HCT116 (cell line): ENCODE results near the gene KCNC1.

Experiments
- CEBPB ChIP-seq: IDR thresholded peaks from 2 replicates; pipeline ENCODE4 v1.6.1; 2012; ENCODE audit warnings: low read depth
- EGR1 ChIP-seq: IDR thresholded peaks from 2 replicates; pipeline ENCODE4 v1.6.1; 2012; ENCODE audit warnings: low read depth
- EZH2 ChIP-seq: fragments of 200-600 bp; sonication (generic); IDR thresholded peaks from 2 replicates; pipeline ENCODE4 v1.6.1; 2017; ENCODE audit warnings: antibody characterized with exemption, mixed run types
- EZH2phosphoT487 ChIP-seq: fragments of 200-600 bp; IDR thresholded peaks from 2 replicates; pipeline ENCODE4 v1.6.1; 2018; ENCODE audit warnings: antibody characterized with exemption, borderline replicate concordance
- POLR2A ChIP-seq: IDR thresholded peaks from 2 replicates; pipeline ENCODE4 v1.7.0; 2011; ENCODE audit warnings: borderline replicate concordance; ENCODE audit not compliant: insufficient read depth, insufficient read length; ENCODE audit errors: extremely low read depth
- POLR2AphosphoS5 ChIP-seq: IDR thresholded peaks from 2 replicates; pipeline ENCODE4 v1.6.1; 2011; ENCODE audit warnings: mild to moderate bottlenecking, low read depth, low read length, moderate library complexity
- RAD21 ChIP-seq: IDR thresholded peaks from 2 replicates; pipeline ENCODE4 v1.6.1; 2012; ENCODE audit warnings: low read depth, mild to moderate bottlenecking
- SP1 ChIP-seq: IDR thresholded peaks from 2 replicates; pipeline ENCODE4 v1.6.1; 2012; ENCODE audit warnings: low read depth
- SRF ChIP-seq: IDR thresholded peaks from 2 replicates; pipeline ENCODE4 v1.6.1; 2012; ENCODE audit warnings: low read depth
- YY1 ChIP-seq: IDR thresholded peaks from 2 replicates; pipeline ENCODE4 v1.6.1; 2011; ENCODE audit warnings: low read length, low read depth, moderate library complexity, mild to moderate bottlenecking; ENCODE audit not compliant: insufficient replicate concordance; ENCODE audit errors: extremely low read depth
- TF ChIP-seq, protein P1 (sequence below), 3 experiments: fragments of 200-600 bp in 1 of 3; sonication (generic) in 1 of 3; IDR thresholded peaks in 2 of 3; conservative IDR thresholded peaks in 1 of 3; 2 replicates each; pipeline ENCODE4 v1.5.1; 2012 to 2017; ENCODE audit warnings: low read depth in 2 of 3, low read length in 2 of 3, antibody characterized with exemption in 1 of 3, borderline replicate concordance in 1 of 3, control low read depth in 1 of 3, mild to moderate bottlenecking in 1 of 3, mixed read lengths in 1 of 3, mixed run types in 1 of 3, moderate library complexity in 1 of 3; ENCODE audit not compliant: insufficient read depth in 1 of 3
- TF ChIP-seq, protein P2 (sequence below): IDR thresholded peaks from 2 replicates; pipeline ENCODE4 v1.6.1; 2012
- TF ChIP-seq, protein P3 (sequence below): IDR thresholded peaks from 2 replicates; pipeline ENCODE4 v1.6.1; 2012; ENCODE audit warnings: low read depth
- TF ChIP-seq, protein P4 (sequence below): IDR thresholded peaks from 2 replicates; pipeline ENCODE4 v1.6.1; 2011; ENCODE audit warnings: mild to moderate bottlenecking, low read length, moderate library complexity; ENCODE audit not compliant: insufficient replicate concordance; ENCODE audit errors: extremely low read depth

DNA sequence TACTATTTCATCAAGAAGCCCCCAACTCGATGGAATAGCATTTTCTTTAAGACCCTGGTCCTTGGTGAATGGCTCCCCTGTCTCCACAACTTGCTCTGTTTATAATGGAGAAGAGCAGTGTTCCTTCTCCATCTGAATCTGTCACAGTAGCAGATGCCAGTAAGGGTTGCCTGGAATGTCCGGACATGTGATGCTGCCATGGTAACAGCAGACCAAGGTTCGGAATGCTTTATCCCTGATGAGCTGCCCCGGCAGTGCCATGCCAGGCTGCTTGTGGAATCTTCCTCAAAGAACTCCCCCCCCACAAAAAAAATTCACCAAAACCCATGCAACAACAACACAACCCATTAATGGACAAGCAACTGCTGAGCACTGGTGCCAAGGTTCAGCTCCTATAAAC, 72.5 kb downstream of the KCNC1 start:
- TF ChIP-seq POLR2A (no peak), SP1 (no peak), EZH2 (no peak), POLR2AphosphoS5 (no peak), EZH2phosphoT487 (no peak), RAD21 (no peak), EGR1 (no peak), YY1 (no peak), SRF (no peak), CEBPB (no peak)
- TF ChIP-seq, protein P1, sequence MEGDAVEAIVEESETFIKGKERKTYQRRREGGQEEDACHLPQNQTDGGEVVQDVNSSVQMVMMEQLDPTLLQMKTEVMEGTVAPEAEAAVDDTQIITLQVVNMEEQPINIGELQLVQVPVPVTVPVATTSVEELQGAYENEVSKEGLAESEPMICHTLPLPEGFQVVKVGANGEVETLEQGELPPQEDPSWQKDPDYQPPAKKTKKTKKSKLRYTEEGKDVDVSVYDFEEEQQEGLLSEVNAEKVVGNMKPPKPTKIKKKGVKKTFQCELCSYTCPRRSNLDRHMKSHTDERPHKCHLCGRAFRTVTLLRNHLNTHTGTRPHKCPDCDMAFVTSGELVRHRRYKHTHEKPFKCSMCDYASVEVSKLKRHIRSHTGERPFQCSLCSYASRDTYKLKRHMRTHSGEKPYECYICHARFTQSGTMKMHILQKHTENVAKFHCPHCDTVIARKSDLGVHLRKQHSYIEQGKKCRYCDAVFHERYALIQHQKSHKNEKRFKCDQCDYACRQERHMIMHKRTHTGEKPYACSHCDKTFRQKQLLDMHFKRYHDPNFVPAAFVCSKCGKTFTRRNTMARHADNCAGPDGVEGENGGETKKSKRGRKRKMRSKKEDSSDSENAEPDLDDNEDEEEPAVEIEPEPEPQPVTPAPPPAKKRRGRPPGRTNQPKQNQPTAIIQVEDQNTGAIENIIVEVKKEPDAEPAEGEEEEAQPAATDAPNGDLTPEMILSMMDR (IDR thresholded peaks at IDR 0.05 in 2 of 3, conservative IDR thresholded peaks at IDR 0.05 in 1 of 3; ENCODE audit: borderline replicate concordance in 1 of 3, insufficient read depth in 1 of 3, low read depth in 2 of 3, low read length in 2 of 3): no peak
- TF ChIP-seq, protein P2, sequence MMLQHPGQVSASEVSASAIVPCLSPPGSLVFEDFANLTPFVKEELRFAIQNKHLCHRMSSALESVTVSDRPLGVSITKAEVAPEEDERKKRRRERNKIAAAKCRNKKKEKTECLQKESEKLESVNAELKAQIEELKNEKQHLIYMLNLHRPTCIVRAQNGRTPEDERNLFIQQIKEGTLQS: no peak
- TF ChIP-seq, protein P3, sequence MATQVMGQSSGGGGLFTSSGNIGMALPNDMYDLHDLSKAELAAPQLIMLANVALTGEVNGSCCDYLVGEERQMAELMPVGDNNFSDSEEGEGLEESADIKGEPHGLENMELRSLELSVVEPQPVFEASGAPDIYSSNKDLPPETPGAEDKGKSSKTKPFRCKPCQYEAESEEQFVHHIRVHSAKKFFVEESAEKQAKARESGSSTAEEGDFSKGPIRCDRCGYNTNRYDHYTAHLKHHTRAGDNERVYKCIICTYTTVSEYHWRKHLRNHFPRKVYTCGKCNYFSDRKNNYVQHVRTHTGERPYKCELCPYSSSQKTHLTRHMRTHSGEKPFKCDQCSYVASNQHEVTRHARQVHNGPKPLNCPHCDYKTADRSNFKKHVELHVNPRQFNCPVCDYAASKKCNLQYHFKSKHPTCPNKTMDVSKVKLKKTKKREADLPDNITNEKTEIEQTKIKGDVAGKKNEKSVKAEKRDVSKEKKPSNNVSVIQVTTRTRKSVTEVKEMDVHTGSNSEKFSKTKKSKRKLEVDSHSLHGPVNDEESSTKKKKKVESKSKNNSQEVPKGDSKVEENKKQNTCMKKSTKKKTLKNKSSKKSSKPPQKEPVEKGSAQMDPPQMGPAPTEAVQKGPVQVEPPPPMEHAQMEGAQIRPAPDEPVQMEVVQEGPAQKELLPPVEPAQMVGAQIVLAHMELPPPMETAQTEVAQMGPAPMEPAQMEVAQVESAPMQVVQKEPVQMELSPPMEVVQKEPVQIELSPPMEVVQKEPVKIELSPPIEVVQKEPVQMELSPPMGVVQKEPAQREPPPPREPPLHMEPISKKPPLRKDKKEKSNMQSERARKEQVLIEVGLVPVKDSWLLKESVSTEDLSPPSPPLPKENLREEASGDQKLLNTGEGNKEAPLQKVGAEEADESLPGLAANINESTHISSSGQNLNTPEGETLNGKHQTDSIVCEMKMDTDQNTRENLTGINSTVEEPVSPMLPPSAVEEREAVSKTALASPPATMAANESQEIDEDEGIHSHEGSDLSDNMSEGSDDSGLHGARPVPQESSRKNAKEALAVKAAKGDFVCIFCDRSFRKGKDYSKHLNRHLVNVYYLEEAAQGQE: no peak
- TF ChIP-seq, protein P4, sequence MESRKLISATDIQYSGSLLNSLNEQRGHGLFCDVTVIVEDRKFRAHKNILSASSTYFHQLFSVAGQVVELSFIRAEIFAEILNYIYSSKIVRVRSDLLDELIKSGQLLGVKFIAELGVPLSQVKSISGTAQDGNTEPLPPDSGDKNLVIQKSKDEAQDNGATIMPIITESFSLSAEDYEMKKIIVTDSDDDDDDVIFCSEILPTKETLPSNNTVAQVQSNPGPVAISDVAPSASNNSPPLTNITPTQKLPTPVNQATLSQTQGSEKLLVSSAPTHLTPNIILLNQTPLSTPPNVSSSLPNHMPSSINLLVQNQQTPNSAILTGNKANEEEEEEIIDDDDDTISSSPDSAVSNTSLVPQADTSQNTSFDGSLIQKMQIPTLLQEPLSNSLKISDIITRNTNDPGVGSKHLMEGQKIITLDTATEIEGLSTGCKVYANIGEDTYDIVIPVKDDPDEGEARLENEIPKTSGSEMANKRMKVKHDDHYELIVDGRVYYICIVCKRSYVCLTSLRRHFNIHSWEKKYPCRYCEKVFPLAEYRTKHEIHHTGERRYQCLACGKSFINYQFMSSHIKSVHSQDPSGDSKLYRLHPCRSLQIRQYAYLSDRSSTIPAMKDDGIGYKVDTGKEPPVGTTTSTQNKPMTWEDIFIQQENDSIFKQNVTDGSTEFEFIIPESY: no peak
